ENCODE measurements around the gene NTRK3. TPM values are rescaled to one million over a fixed set of nuclear protein-coding genes. Genes with fewer than 3 reads are reported as not detected.

The NTRK3 gene
- polyA plus RNA-seq (2013, experiment 1 of 2; ENCODE audit: insufficient read length) = 0.85 TPM
- polyA plus RNA-seq (2013, experiment 2 of 2; ENCODE audit: insufficient read length) = 0.79 TPM

DNA sequence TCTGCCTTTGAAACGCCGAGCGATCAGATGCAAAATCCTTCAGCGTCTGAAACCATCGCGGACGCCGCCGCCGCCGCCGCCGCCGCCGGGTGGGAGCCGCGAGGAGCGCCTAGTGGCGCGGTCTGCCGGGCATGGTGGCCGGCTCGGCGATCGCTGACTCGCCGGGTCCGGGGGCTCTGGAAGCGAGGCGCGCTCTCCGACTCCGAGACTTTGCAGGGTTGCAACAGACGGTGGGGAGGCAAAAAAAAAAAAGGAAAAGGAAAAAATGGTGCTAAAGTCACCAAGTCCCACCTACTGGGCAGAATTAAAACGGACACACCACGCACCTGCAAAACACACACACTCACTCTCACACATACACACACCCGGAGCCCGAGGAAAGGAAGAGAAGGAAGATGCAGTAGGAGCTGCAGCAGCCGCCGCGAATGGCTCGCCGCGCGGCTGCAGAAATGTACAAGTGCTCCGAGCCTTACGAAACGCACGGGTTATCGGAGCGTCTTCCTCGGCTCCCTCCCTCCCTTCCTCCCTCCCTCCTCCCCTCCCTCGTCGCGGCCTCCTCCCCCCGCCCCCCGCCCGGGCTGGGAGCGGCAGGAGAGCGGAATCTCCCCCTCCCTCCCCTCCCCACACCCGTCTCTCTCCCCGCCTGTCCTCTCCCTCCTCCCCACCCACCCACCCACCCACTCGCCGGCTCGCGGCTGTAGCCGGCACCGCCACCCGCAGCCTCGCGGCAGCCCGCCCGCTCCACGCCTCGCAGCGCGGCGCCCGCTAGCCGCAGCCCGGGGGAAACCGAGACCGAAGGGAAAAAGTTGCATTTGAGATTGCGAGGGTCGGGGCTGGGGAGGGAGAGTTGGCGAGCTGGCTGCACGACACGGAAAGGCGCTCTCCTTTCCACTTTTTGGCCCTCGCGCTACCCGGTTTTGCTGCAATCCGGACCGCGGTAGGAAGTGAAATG lies at the start of gene NTRK3:
NTRK3 (minus strand) TSS at position 461 of the 952 bp plus-strand sequence. CDS start 586 bp downstream, outside the sequence.
- DNase-seq = no peak

GRCh38 chr15:88303395-88303794 lies 46.9 kb upstream of the NTRK3 start:
- DNase-seq = no peak

GRCh38 chr15:88302373-88302772 lies 45.8 kb upstream of the NTRK3 start:
- no peak for DNase-seq

DNA sequence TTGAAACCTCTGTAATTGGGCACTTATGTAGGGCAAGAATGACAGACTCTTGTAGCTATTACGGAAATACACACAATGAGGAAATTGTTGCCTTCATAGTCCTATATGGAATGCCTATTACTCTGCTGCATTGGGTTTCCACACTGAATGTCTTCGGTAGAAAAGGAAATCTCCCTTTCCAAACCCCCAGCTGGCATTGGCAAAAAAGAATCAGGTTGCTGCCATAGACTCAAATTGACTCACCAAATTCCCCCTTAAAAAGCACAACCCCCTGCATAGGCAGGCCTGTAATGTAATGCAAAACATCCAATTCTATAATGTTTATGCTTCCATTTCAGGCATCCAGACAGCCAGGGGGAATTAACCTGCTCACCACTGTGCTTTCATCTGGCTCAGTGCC lies 44.8 kb upstream of the NTRK3 start:
- no peak for DNase-seq

GRCh38 chr15:88300861-88301260 lies 44.3 kb upstream of the NTRK3 start:
- no peak for DNase-seq

DNA sequence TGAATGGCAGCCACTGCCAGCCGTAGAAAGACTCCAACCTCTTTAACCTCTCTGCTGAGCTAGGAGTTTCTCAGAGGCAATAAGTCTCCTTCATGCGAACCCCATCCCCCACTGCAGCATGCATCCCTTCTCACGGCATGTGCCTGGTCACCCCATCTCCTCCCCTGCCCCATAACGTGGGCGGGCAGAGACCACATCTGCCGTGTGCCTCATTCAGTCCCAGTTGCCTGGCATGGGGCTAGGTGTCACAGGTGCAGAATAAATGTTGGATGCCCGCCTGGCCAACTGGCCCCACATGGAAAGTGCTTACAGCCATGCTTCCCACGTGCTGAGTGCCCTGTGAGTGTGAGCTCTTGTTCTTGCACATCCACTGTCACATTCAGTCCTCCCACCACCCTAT lies 43.5 kb upstream of the NTRK3 start:
- DNase-seq = no peak

DNA sequence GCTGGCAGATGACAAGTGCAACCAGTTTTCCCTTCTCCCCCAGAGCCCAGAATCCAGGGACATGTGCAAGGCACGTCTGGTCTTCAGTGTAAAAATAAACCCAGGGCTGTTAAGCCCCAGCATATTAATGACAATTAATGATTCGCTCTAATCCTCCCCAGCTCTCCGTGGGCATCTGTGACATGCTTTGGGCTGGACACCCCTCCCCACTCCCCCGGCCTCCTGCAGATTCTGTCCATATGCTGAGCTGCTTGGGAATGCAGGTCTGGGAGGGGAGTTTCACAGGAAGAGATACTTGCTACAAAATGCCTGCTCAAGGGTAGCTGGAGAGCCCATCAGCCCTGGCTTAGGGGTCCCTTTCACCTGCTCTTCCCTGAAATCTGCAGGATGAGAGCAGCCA lies 43.0 kb upstream of the NTRK3 start:
- no peak for DNase-seq

DNA sequence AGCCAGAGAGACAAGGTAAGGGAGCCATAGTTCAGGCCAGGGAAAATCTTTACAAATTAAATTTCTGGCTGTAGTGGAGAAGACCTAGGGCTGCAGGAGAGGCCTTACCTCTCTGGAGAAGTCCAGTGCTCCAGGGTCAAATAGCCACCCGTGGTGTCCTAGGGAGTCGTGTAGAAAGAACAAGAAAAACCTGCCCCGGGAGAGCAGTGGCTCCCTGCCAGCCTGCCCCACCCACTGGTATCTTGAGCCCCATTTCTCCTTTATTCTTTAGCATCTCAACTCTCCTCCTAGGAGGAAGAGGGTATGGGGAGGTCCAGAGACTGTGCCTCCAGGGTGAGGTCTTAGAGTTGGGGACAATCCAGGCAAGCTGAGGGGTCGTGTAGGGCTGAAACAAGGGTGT lies 32.1 kb upstream of the NTRK3 start:
- DNase-seq = no peak

- no peak for DNase-seq
These were observed 31.7 kb upstream of the NTRK3 start for GRCh38 chr15:88288206-88288605.

DNA sequence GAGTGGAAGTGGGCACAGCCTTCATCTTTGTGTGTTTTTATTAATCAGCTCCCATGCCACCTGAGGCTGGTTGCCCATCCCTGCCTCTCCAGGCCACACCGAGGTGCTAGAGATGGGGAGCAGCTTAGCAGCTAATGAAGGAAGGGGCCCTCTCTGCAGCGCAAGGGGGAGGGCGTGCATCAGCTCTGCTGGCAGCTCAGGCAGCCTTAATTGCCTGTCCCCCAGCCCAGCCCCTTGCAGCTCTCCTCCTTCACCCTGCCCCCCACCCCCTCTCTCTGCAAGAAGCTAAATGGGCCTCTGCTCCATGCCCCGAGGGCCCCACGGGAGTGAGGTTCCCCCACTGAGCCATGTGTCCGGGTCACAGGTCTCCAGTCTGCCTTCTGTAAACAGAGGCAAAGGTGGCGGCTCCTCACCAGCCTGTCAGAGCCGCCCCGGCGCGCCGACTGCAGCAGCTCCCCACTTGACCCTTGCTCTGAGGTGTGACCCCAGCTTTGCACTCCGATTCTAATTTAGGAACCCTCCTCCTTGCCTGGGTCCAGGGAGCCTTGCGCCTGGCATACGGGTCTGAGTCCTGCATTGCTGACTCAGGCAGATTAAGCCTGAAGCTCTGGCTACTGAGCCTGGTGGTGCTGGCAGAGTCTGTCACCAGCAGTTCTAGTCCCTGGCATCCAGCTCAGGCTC lies 27.9 kb upstream of the NTRK3 start:
- DNase-seq = no peak

DNA sequence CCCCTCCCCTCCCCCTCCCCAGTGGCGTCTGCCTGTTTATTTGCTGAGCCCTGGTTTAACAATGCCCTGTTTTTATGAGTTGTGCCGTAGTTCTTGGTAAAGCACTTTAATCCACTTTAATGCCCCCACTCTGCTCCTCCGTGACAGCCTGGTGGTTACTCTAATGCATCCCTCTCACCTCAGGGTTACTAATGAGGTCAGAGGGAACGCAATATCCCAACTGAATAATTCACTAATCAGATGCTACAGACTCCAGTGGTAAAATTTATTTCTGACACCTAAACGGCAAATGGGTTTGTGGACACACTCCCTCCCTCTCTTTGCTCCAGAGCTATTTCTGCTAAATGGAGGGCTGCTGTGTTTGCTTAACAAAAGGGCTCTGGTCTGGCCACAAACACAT lies 26.1 kb upstream of the NTRK3 start:
- DNase-seq = no peak

- DNase-seq = no peak
These were observed 20.4 kb upstream of the NTRK3 start for GRCh38 chr15:88276821-88277410.

- DNase-seq = no peak
These were observed 19.3 kb upstream of the NTRK3 start for GRCh38 chr15:88275804-88276203.

DNA sequence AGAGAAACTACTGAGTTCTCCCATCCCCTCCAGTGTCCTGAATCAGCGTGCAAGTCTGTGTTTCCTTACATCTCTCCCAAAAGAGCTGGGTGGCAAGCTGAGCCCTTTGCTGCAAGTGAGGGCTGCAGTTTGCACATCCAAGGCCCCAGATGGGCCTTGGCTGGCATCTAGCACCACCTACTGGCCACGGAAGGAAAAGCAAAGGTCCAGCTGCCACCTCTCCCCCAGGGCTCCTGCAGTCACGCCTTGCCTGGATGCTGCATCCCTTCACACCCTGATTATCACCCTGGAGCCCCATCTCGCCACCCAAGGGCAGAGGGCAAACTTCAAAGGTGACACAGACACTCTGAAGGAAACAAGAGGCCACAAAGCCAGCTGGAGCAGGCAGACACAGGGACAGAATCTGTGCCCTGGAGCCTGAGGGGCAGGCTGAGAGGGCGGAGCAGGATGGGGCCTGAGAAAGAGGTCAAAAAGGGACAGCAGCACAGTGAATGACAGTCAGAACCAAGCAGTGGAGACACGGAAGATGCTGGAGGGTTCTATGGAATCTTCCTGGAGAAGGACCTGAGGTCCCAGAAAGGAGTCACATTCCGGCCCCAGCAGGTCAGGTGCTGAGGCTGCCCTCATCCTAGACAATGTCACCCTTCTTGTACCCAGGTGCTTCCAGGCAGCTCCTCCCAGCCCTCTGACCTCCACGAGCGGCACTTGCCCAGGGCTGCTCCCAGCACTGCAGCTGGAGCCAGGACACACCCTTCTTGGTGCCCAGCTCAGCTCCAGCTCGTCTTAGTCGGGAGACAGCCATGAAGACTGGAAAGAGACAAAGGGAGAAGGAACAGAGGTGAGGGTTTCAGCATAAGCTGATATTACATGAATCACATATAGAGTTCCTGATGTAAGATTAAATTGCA lies 18.3 kb upstream of the NTRK3 start:
- DNase-seq = peak; percentile 58

DNA sequence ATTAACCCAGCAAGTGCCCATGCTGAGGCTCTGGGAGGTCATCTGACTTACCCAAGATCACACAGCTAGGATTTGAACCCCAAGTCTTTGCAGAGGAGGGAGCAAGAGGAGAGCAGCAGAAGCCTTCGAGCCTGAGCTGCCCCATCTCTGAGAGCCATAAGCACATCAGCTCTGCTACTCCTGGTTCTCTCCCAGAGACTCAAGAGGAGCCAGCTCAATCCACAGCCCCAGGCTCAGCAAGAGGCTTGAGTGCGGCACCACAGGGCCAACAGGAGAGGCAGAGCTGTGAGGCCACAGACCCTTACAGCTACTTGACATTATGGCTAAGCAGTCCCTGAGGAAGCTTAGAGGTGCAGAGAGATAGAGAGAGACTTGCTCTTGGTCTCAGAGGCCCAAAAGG lies 15.9 kb upstream of the NTRK3 start:
- no peak for DNase-seq

- no peak for DNase-seq
These were observed 13.0 kb upstream of the NTRK3 start for GRCh38 chr15:88269356-88270062.

DNA sequence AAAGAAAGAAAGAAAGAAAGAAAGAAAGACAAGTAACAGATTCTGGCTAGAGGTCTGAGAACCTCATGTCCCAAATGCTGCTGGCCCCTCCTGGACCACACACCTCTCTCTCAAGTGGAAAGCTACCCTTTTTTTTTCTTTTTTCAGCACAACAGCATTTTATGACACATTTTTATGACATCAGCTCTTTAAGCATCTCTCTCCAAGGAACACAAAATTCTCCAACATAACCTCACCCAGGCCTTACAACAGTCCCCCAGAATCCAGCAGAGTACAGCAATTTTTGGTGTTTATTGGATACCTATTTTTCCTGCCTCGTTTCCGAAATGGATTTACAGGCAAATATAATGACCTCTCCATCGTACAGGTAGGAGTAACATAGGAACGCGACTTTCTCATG lies 11.2 kb upstream of the NTRK3 start:
- DNase-seq = no peak

GRCh38 chr15:88266170-88266569 lies 9.6 kb upstream of the NTRK3 start:
- no peak for DNase-seq

DNA sequence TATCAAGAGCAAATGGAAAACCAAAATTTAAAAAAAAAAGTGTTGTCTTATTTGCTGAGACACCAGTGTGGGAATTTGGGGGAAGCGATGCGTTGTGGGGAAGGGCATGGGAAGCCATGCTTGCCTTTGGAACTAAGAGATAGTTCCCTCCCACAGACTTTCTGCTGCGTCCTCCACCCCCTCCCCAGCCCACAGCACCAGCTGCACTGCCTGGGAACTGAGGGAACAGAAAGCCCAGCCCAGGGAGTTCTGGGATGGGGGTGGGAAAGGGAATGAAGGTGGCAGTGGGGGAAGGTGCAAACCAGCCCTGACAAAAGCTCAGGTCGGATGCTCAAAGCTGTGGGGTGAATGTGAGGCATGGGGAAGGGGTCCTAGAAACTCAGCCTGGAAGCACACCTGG lies 8.1 kb upstream of the NTRK3 start:
- DNase-seq = no peak

DNA sequence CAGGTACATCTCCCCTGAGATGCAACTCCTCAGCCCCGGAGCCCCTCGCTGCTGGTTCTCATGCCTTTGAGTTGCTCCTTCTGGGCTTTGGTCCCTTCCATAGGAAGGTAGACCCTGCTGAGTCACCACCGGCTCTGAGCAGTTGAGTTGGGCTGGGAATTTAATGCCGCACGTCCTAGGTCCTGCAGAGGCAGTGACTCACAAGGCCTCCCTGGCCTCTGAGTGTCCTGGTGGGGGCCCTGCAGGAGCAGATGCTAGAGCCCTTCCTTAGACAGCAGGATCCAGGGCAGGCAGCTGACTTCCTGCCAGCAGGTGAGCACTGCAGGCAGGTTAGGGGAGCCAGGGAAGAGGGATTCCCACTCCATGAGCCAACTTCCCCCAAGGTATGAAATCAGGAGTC lies 5.5 kb upstream of the NTRK3 start:
- no peak for DNase-seq

GRCh38 chr15:88258093-88258641 lies 1.6 kb upstream of the NTRK3 start:
- DNase-seq = peak; percentile 41

All from fibroblast of skin of scalp (primary cell).